Endodermal cell (in vitro differentiated cells): Measurements from ENCODE around the gene DAP. TPM values are rescaled to one million over a fixed set of nuclear protein-coding genes. Genes with fewer than 3 reads are reported as not detected.

Experiments used
- DNase-seq: peaks from one replicate; pipeline ENCODE4 v3.0.0-alpha.2; 2017
- H3K27ac ChIP-seq: 2 replicates; pipeline ENCODE4 v1.5.1; 2013; ENCODE audit warnings: mild to moderate bottlenecking, low read depth, low read length, moderate library complexity
- H3K27me3 ChIP-seq: 2 replicates; pipeline ENCODE4 v1.6.1; 2013; ENCODE audit warnings: mild to moderate bottlenecking, low read length, moderate library complexity; ENCODE audit not compliant: insufficient read depth, control insufficient read depth, poor library complexity, severe bottlenecking
- H3K36me3 ChIP-seq: 2 replicates; pipeline ENCODE4 v1.7.0; 2013; ENCODE audit warnings: mild to moderate bottlenecking, low read length, moderate library complexity; ENCODE audit not compliant: control insufficient read depth, insufficient read depth
- H3K4me1 ChIP-seq: one replicate; pipeline ENCODE4 v1.7.0; 2013; ENCODE audit warnings: low read length; ENCODE audit not compliant: control insufficient read depth, insufficient read depth
- H3K4me3 ChIP-seq: 2 replicates; pipeline ENCODE4 v1.5.1; 2013; ENCODE audit warnings: mild to moderate bottlenecking, low read length, moderate library complexity
- H3K9ac ChIP-seq: 2 replicates; pipeline ENCODE4 v1.6.1; 2013; ENCODE audit warnings: mild to moderate bottlenecking, low read length, moderate library complexity; ENCODE audit not compliant: poor library complexity, severe bottlenecking; ENCODE audit errors: extremely low read depth
- H3K9me3 ChIP-seq: 2 replicates; pipeline ENCODE4 v1.6.1; 2013; ENCODE audit warnings: mild to moderate bottlenecking, low read length, moderate library complexity; ENCODE audit not compliant: control insufficient read depth
- H3K27ac Mint-ChIP-seq: 2 replicates; pipeline ENCODE4 v1.8.0; 2020; ENCODE audit warnings: mixed read lengths
- H3K27me3 Mint-ChIP-seq: 2 replicates; pipeline ENCODE4 v1.8.0; 2021; ENCODE audit warnings: mild to moderate bottlenecking, mixed read lengths; ENCODE audit not compliant: insufficient read depth
- H3K36me3 Mint-ChIP-seq: 2 replicates; pipeline ENCODE4 v1.8.0; 2020; ENCODE audit warnings: low read depth, mixed read lengths
- H3K4me1 Mint-ChIP-seq: 2 replicates; pipeline ENCODE4 v1.8.0; 2020; ENCODE audit warnings: mixed read lengths
- H3K4me3 Mint-ChIP-seq: 2 replicates; pipeline ENCODE4 v1.8.0; 2020; ENCODE audit warnings: mild to moderate bottlenecking, moderate library complexity, mixed read lengths
- H3K9me3 Mint-ChIP-seq: 2 replicates; pipeline ENCODE4 v1.8.0; 2020; ENCODE audit warnings: mild to moderate bottlenecking, mixed read lengths
- CTCF ChIP-seq: fragments of 200-600 bp; sonication (generic); conservative IDR thresholded peaks from 2 replicates; pipeline ENCODE4 v1.5.0; 2021; ENCODE audit warnings: antibody characterized with exemption, mild to moderate bottlenecking
- WGBS, 2 experiments: methylation state at CpG; one replicate each; pipeline versions ENCODE4 v1.1.5 to v1.1.7; 2013; ENCODE audit warnings: missing lambda C conversion rate in 2 of 2, mixed read lengths in 1 of 2; ENCODE audit not compliant: insufficient coverage in 1 of 2, insufficient read length in 1 of 2; 5-methylcytosine and 5-hydroxymethylcytosine counted together
- total RNA-seq, 2 donors: library from RNA; stranded (reverse); fragmentation: NEBNext Ultra II Directional in 1 of 2; extraction: Animal tissue kit (Norgen Biotek cat#: 25700) in 1 of 2; gene quantifications; 2 replicates in 1 of 2; 3 replicates in 1 of 2; pipeline ENCODE4 v1.2.1, GENCODE V29; 2021

Gene DAP
- total RNA-seq, 2 donors from 2014 or later: 77.7 to 106 TPM

- no peak for DNase-seq
- WGBS, 2 experiments: 87 to 88% methylated on average over 3 to 12 of the region's 12 CpGs
- Histone ChIP-seq H3K4me3 (no peak overlapping the region), H3K27ac (no peak overlapping the region), H3K36me3 (no peaks in the 10 kb centered on the region), H3K9ac (no peak overlapping the region), H3K9me3 (no peaks in the 10 kb centered on the region), H3K27me3 (no peaks in the 10 kb centered on the region), H3K4me1 (no peaks in the 10 kb centered on the region)
- H3K4me1 Mint-ChIP-seq: no peaks in the 10 kb centered on the region
- no peak for TF ChIP-seq CTCF
- peaks cover 5% of the 10 kb centered on the region for H3K36me3 Mint-ChIP-seq
- H3K4me3 Mint-ChIP-seq: no peak overlapping the region
- H3K27me3 Mint-ChIP-seq: peaks cover 12% of the 10 kb centered on the region
- H3K9me3 Mint-ChIP-seq: peaks cover 4% of the 10 kb centered on the region
- H3K27ac Mint-ChIP-seq: no peak overlapping the region
These were observed 107.2 kb downstream of the DAP start for GRCh38 chr5:10653751-10654400.

- Mint-ChIP-seq H3K9me3 (no peaks in the 10 kb centered on the region), H3K4me1 (no peaks in the 10 kb centered on the region), H3K36me3 (peaks cover 5% of the 10 kb centered on the region), H3K4me3 (no peak overlapping the region), H3K27ac (no peak overlapping the region), H3K27me3 (peaks cover 20% of the 10 kb centered on the region)
- WGBS, 2 experiments: 90 to 95% methylated on average over 3 to 4 of the region's 4 CpGs
- H3K9ac ChIP-seq: no peak overlapping the region
- no peaks in the 10 kb centered on the region for H3K27me3 ChIP-seq
- no peak overlapping the region for H3K4me3 ChIP-seq
- H3K36me3 ChIP-seq: no peaks in the 10 kb centered on the region
- DNase-seq: no peak
- no peak overlapping the region for H3K27ac ChIP-seq
- H3K9me3 ChIP-seq: no peaks in the 10 kb centered on the region
- no peaks in the 10 kb centered on the region for H3K4me1 ChIP-seq
- TF ChIP-seq CTCF: no peak
These were observed 108.0 kb downstream of the DAP start for GRCh38 chr5:10653043-10653442.

GRCh38 chr5:10652606-10653005 is 108.4 kb downstream of the DAP start:
- no peak overlapping the region for H3K4me3 Mint-ChIP-seq
- no peak for DNase-seq

More at GRCh38 chr5:10652606-10653005, 108.4 kb downstream of the DAP start:
- no peaks in the 10 kb centered on the region for H3K36me3 ChIP-seq
- H3K9me3 ChIP-seq: no peaks in the 10 kb centered on the region
- peaks cover 5% of the 10 kb centered on the region for H3K36me3 Mint-ChIP-seq
- no peaks in the 10 kb centered on the region for H3K4me1 Mint-ChIP-seq
- no peak overlapping the region for H3K9ac ChIP-seq
- 95 to 98% methylated on average over 8 of the region's 8 CpGs for WGBS, 2 experiments
- H3K27me3 ChIP-seq: no peaks in the 10 kb centered on the region
- TF ChIP-seq CTCF: no peak
- H3K9me3 Mint-ChIP-seq: no peaks in the 10 kb centered on the region
- no peak overlapping the region for H3K27ac ChIP-seq
- H3K27ac Mint-ChIP-seq: no peak overlapping the region
- peaks cover 24% of the 10 kb centered on the region for H3K27me3 Mint-ChIP-seq
- H3K4me3 ChIP-seq: no peak overlapping the region
- H3K4me1 ChIP-seq: no peaks in the 10 kb centered on the region
